NCI-H446 (cell line): ENCODE results near the gene UCK2.

Experiments
- DNase-seq, 2 experiments: peaks; one replicate each; lab custom pipeline; 2025; lab: John Stamatoyannopoulos, UW

UCK2 gene

GRCh38 chr1:165834881-165835280 lies 7.5 kb downstream of the UCK2 start:
- DNase-seq: no peak

- no peak for DNase-seq
These were observed 9.5 kb downstream of the UCK2 start for GRCh38 chr1:165836664-165837482.

- no peak for DNase-seq
These were observed 10.5 kb downstream of the UCK2 start for GRCh38 chr1:165837838-165838364.

GRCh38 chr1:165840423-165840822 lies 13.0 kb downstream of the UCK2 start:
- DNase-seq: no peak

- no peak for DNase-seq
These were observed 14.2 kb downstream of the UCK2 start for GRCh38 chr1:165841582-165842017.

GRCh38 chr1:165842023-165842670 lies 14.7 kb downstream of the UCK2 start:
- peak in 1 of 2 experiments; percentile 37 for DNase-seq

GRCh38 chr1:165842671-165843129 lies 15.3 kb downstream of the UCK2 start:
- DNase-seq: peak in 1 of 2 experiments; percentile 57

GRCh38 chr1:165843304-165843703 lies 15.9 kb downstream of the UCK2 start:
- DNase-seq: no peak

GRCh38 chr1:165844114-165844798 lies 16.8 kb downstream of the UCK2 start:
- no peak for DNase-seq

- no peak for DNase-seq
These were observed 17.5 kb downstream of the UCK2 start for GRCh38 chr1:165844933-165845332.

- DNase-seq: no peak
These were observed 18.2 kb downstream of the UCK2 start for GRCh38 chr1:165845569-165845968.

GRCh38 chr1:165845992-165846748 lies 18.8 kb downstream of the UCK2 start:
- DNase-seq: no peak

GRCh38 chr1:165847486-165847885 lies 20.1 kb downstream of the UCK2 start:
- DNase-seq: no peak

GRCh38 chr1:165849353-165850133 lies 22.1 kb downstream of the UCK2 start:
- no peak for DNase-seq

GRCh38 chr1:165851034-165851658 lies 23.7 kb downstream of the UCK2 start:
- no peak for DNase-seq

- DNase-seq: no peak
These were observed 25.5 kb downstream of the UCK2 start for GRCh38 chr1:165852871-165853270.

- no peak for DNase-seq
These were observed 26.2 kb downstream of the UCK2 start for GRCh38 chr1:165853528-165854075.

- DNase-seq: no peak
These were observed 26.9 kb downstream of the UCK2 start for GRCh38 chr1:165854101-165854845.
